ENCODE measurements around the gene CDC7.
A peak's percentile ranks its signal among the peaks of the same experiment; 100 is the strongest.
"Not testable (repeated sequence)": the region's sequence is repeated elsewhere in the genome, so short reads cannot be mapped to it uniquely, and the experiment has no call there.

CDC7 gene

GRCh38 chr1:91510754-91511153 is 10.1 kb downstream of the CDC7 start:
- no peak overlapping the region for H3K27ac ChIP-seq
- no peak for TF ChIP-seq CTCF (conservative IDR thresholded peaks at IDR 0.05)
- TF ChIP-seq ZFX (IDR thresholded peaks at IDR 0.05) = no peak

GRCh38 chr1:91511386-91511785 is 10.7 kb downstream of the CDC7 start:
- H3K27ac ChIP-seq = no peak overlapping the region
- TF ChIP-seq CTCF (conservative IDR thresholded peaks at IDR 0.05) = peak; percentile 84
- no peak for TF ChIP-seq ZFX (IDR thresholded peaks at IDR 0.05)

GRCh38 chr1:91513160-91513559 is 12.5 kb downstream of the CDC7 start:
- no peak for TF ChIP-seq ZFX (IDR thresholded peaks at IDR 0.05)
- peak; percentile 34 for TF ChIP-seq CTCF (conservative IDR thresholded peaks at IDR 0.05)

GRCh38 chr1:91513706-91514105 is 13.1 kb downstream of the CDC7 start:
- no peak for TF ChIP-seq ZFX (IDR thresholded peaks at IDR 0.05)
- TF ChIP-seq CTCF (conservative IDR thresholded peaks at IDR 0.05) = no peak
- no peak overlapping the region for H3K27ac ChIP-seq

More at GRCh38 chr1:91513160-91513559, 12.5 kb downstream of the CDC7 start:
- no peak overlapping the region for H3K27ac ChIP-seq

GRCh38 chr1:91515994-91516393 is 15.3 kb downstream of the CDC7 start:
- TF ChIP-seq ZFX (IDR thresholded peaks at IDR 0.05) (no peak), CTCF (conservative IDR thresholded peaks at IDR 0.05) (no peak)
- H3K27ac ChIP-seq = no peak overlapping the region

GRCh38 chr1:91516605-91517004 is 16.0 kb downstream of the CDC7 start:
- not testable (repeated sequence) for H3K27ac ChIP-seq

GRCh38 chr1:91519167-91519566 is 18.5 kb downstream of the CDC7 start:
- H3K27ac ChIP-seq = not testable (repeated sequence)

- H3K27ac ChIP-seq = no peak overlapping the region
Measured at GRCh38 chr1:91520942-91521507, 20.4 kb downstream of the CDC7 start.

More at GRCh38 chr1:91520942-91521507, 20.4 kb downstream of the CDC7 start:
- TF ChIP-seq CTCF (conservative IDR thresholded peaks at IDR 0.05) (no peak), ZFX (IDR thresholded peaks at IDR 0.05) (no peak)
